Smooth muscle cell (in vitro differentiated cells): Measurements from ENCODE around the gene TENM4. TPM values are rescaled to one million over a fixed set of nuclear protein-coding genes. Genes with fewer than 3 reads are reported as not detected.

Experiments used
- DNase-seq: peaks from one replicate; lab custom pipeline; 2025; ENCODE audit not compliant: unreplicated experiment; lab: John Stamatoyannopoulos, UW
- H2AFZ ChIP-seq: fragments of 200-600 bp; sonication (generic); 2 replicates; pipeline ENCODE4 v1.6.0; 2016; ENCODE audit warnings: antibody characterized with exemption, low read depth, mild to moderate bottlenecking
- H3F3A ChIP-seq: fragments of 200-600 bp; sonication (generic); 2 replicates; pipeline ENCODE4 v1.6.0; 2017; ENCODE audit warnings: antibody characterized with exemption, low read depth
- H3K27ac ChIP-seq: fragments of 200-600 bp; sonication (generic); 2 replicates; pipeline ENCODE4 v1.5.1; 2016; ENCODE audit warnings: low read depth, mild to moderate bottlenecking
- H3K27me3 ChIP-seq: fragments of 200-600 bp; sonication (generic); 2 replicates; pipeline ENCODE4 v1.6.1; 2016; ENCODE audit warnings: low read depth, mild to moderate bottlenecking
- H3K36me3 ChIP-seq: fragments of 200-600 bp; sonication (generic); 2 replicates; pipeline ENCODE4 v1.5.1; 2016; ENCODE audit warnings: low read depth
- H3K4me1 ChIP-seq: fragments of 200-600 bp; sonication (generic); 2 replicates; pipeline ENCODE4 v1.5.1; 2016; ENCODE audit warnings: low read depth
- H3K4me2 ChIP-seq: fragments of 200-600 bp; sonication (generic); 2 replicates; pipeline ENCODE4 v1.6.0; 2016; ENCODE audit warnings: mild to moderate bottlenecking
- H3K4me3 ChIP-seq: fragments of 200-600 bp; sonication (generic); 2 replicates; pipeline ENCODE4 v1.5.1; 2016; ENCODE audit warnings: mild to moderate bottlenecking
- H3K79me2 ChIP-seq: fragments of 200-600 bp; sonication (generic); 2 replicates; pipeline ENCODE4 v1.6.0; 2016; ENCODE audit warnings: low read depth, mild to moderate bottlenecking
- H3K9ac ChIP-seq: fragments of 200-600 bp; sonication (generic); 2 replicates; pipeline ENCODE4 v1.6.0; 2016; ENCODE audit warnings: low read depth
- H3K9me3 ChIP-seq: fragments of 200-600 bp; sonication (generic); replicated peaks from 2 replicates; pipeline ENCODE4 v1.5.1; 2016; ENCODE audit warnings: low read depth
- H4K20me1 ChIP-seq: fragments of 200-600 bp; sonication (generic); 2 replicates; pipeline ENCODE4 v1.6.0; 2016; ENCODE audit warnings: low read depth
- WGBS: methylation state at CpG from one replicate; pipeline ENCODE4 v1.1.7; 2016; ENCODE audit warnings: low lambda C conversion rate; 5-methylcytosine and 5-hydroxymethylcytosine counted together
- polyA plus RNA-seq: library from polyadenylated mRNA; unstranded; fragments of >200 nt; fragmentation: Nextera tagmentation; extraction: Ambion mirVana; gene quantifications from 2 replicates; pipeline ENCODE4 v1.2.1, GENCODE V29; 2016
- total RNA-seq: library from RNA; depleted of rRNA; stranded (reverse); fragments of >200 nt; gene quantifications from 2 replicates; pipeline ENCODE4 v1.2.3, GENCODE V29; 2014
- TF ChIP-seq, protein P1 (sequence below): fragments of 200-600 bp; sonication (generic); IDR thresholded peaks from 2 replicates; pipeline ENCODE4 v1.5.1; 2017; ENCODE audit warnings: borderline replicate concordance, mild to moderate bottlenecking, antibody characterized with exemption; ENCODE audit not compliant: insufficient read depth, poor library complexity, severe bottlenecking

TENM4 gene
- total and polyA plus RNA-seq, 2 experiments from 2014 or later, result 31.6 to 38.2 TPM

DNA sequence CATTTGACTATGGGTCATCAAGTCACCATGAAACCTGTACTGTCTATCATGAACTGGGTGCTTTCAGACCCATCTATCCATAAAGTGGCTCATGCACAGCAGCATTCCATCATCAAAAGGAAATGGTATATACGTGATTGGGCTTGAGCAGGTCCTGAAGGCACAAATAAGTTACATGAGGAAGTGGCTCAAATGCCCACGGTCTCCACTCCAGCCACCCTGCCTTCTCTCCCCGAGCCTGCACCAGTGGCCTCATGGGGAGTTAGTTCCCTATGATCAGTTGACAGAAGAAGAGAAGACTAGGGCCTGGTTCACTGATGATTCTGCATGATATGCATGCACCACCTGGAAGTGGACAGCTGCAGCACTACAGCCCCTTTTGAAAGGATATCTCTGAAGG is 312.5 kb downstream of the TENM4 start:
- H3K4me2 ChIP-seq, result no peak overlapping the region
- no peaks in the 10 kb centered on the region for H3K4me1 ChIP-seq
- no peaks in the 10 kb centered on the region for H3K79me2 ChIP-seq
- no peaks in the 10 kb centered on the region for H4K20me1 ChIP-seq
- H2AFZ ChIP-seq, result no peak overlapping the region
- WGBS, result 98% methylated on average over 3 of the region's 3 CpGs
- H3K36me3 ChIP-seq, result no peaks in the 10 kb centered on the region
- TF ChIP-seq, protein P1, sequence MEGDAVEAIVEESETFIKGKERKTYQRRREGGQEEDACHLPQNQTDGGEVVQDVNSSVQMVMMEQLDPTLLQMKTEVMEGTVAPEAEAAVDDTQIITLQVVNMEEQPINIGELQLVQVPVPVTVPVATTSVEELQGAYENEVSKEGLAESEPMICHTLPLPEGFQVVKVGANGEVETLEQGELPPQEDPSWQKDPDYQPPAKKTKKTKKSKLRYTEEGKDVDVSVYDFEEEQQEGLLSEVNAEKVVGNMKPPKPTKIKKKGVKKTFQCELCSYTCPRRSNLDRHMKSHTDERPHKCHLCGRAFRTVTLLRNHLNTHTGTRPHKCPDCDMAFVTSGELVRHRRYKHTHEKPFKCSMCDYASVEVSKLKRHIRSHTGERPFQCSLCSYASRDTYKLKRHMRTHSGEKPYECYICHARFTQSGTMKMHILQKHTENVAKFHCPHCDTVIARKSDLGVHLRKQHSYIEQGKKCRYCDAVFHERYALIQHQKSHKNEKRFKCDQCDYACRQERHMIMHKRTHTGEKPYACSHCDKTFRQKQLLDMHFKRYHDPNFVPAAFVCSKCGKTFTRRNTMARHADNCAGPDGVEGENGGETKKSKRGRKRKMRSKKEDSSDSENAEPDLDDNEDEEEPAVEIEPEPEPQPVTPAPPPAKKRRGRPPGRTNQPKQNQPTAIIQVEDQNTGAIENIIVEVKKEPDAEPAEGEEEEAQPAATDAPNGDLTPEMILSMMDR, result no peak
- DNase-seq, result no peak
- H3K9ac ChIP-seq, result no peak overlapping the region
- no peaks in the 10 kb centered on the region for H3F3A ChIP-seq
- H3K4me3 ChIP-seq, result no peak overlapping the region
- H3K27ac ChIP-seq, result no peak overlapping the region
- H3K27me3 ChIP-seq, result no peaks in the 10 kb centered on the region
- no peaks in the 10 kb centered on the region for H3K9me3 ChIP-seq

DNA sequence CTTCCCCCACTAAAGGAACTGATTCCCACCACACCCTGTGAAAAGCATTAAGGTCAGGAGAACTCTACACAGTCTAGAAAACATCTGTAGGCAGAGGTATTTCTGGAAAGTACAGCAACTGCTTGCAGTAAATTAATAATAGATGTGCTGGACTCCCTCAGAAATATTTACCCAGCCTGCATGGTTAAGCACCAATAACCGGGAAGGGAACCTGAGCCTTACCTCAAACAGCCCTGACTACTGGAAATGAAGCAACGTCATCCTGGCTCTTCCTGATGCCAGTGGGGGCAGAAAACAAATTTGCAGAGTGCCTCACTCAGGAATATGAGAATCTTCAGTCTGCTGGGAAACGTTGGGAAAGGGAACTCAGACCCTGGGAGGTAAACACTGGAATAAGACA is 318.1 kb downstream of the TENM4 start:
- H3K9ac ChIP-seq, result no peak overlapping the region
- no peaks in the 10 kb centered on the region for H3K79me2 ChIP-seq
- H3K36me3 ChIP-seq, result no peaks in the 10 kb centered on the region
- TF ChIP-seq, protein P1, result no peak
- no peak overlapping the region for H3K4me2 ChIP-seq
- WGBS, result 75% methylated on average over 3 of the region's 3 CpGs
- H3K4me3 ChIP-seq, result no peak overlapping the region
- no peaks in the 10 kb centered on the region for H3K27me3 ChIP-seq
- no peaks in the 10 kb centered on the region for H3K9me3 ChIP-seq
- no peaks in the 10 kb centered on the region for H3F3A ChIP-seq
- H2AFZ ChIP-seq, result no peak overlapping the region
- H4K20me1 ChIP-seq, result no peaks in the 10 kb centered on the region
- DNase-seq, result no peak
- no peak overlapping the region for H3K27ac ChIP-seq
- peaks cover 12% of the 10 kb centered on the region for H3K4me1 ChIP-seq

DNA sequence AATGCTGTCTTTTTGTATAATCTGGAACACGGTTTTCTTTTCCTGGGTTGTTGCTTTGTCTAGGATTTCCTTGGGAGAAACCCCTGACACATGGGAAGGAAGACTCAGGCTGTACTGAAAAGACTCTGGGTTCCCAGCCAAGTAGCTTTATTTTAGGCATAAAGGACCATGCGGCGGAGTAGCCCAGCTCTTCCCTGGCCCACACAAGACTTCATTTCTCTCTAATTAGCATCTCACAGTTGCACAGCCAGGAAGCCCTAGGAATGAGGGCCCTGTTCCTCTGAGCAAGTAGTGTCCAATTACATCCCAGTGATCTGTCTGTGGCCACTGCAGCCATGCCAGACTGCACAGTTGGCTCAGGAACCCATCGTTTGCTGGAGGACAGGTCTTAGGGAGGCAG is 319.5 kb downstream of the TENM4 start:
- WGBS, result 76% methylated on average over 4 of the region's 4 CpGs
- Histone ChIP-seq H3K36me3 (no peaks in the 10 kb centered on the region), H4K20me1 (no peaks in the 10 kb centered on the region), H3K4me2 (no peak overlapping the region), H2AFZ (no peak overlapping the region), H3K27ac (no peak overlapping the region), H3K4me3 (no peak overlapping the region), H3K9me3 (no peaks in the 10 kb centered on the region), H3K27me3 (no peaks in the 10 kb centered on the region), H3K4me1 (peaks cover 12% of the 10 kb centered on the region), H3K79me2 (no peaks in the 10 kb centered on the region), H3K9ac (no peak overlapping the region), H3F3A (no peaks in the 10 kb centered on the region)
- TF ChIP-seq, protein P1, result no peak
- DNase-seq, result no peak

- H3K9me3 ChIP-seq, result no peaks in the 10 kb centered on the region
- WGBS, result 30% methylated on average over 8 of the region's 8 CpGs
- no peak for DNase-seq
Observed at GRCh38 chr11:79119491-79120284, 321.1 kb downstream of the TENM4 start.

More at GRCh38 chr11:79119491-79120284, 321.1 kb downstream of the TENM4 start:
- H3F3A ChIP-seq, result no peaks in the 10 kb centered on the region
- no peak overlapping the region for H3K9ac ChIP-seq
- H4K20me1 ChIP-seq, result no peaks in the 10 kb centered on the region
- peaks cover 12% of the 10 kb centered on the region for H3K4me1 ChIP-seq
- no peak overlapping the region for H3K4me3 ChIP-seq
- no peaks in the 10 kb centered on the region for H3K79me2 ChIP-seq
- H3K27ac ChIP-seq, result no peak overlapping the region
- no peaks in the 10 kb centered on the region for H3K27me3 ChIP-seq
- H3K36me3 ChIP-seq, result no peaks in the 10 kb centered on the region
- TF ChIP-seq, protein P1, result no peak
- H3K4me2 ChIP-seq, result peak overlapping the region; percentile 29
- no peak overlapping the region for H2AFZ ChIP-seq
